Peyer's patch (tissue), 4 donors: ENCODE results near the gene PGD. TPM values are rescaled to one million over a fixed set of nuclear protein-coding genes. Genes with fewer than 3 reads are reported as not detected.

Source experiments
- DNase-seq, 3 donors: peaks; one replicate each; pipeline ENCODE4 v3.0.0-alpha.2; 2017 to 2019
- H3K27ac ChIP-seq, 4 donors: fragments of 200-600 bp; sonication (generic); one replicate each; pipeline ENCODE4 v1.5.1; 2016 to 2019
- H3K27me3 ChIP-seq, 2 donors: fragments of 200-600 bp; sonication (generic); one replicate each; pipeline ENCODE4 v1.5.1; 2019
- H3K36me3 ChIP-seq, 3 donors: fragments of 200-600 bp; sonication (generic); one replicate each; pipeline ENCODE4 v1.5.1; 2016 to 2019
- H3K4me1 ChIP-seq, 4 donors: fragments of 200-600 bp; sonication (generic); one replicate each; pipeline ENCODE4 v1.5.1; 2016 to 2019
- H3K4me3 ChIP-seq, 4 donors: fragments of 200-600 bp; sonication (generic); 1 replicate in 3 of 4; 2 replicates in 1 of 4; pipeline ENCODE4 v1.5.1; 2016 to 2019; ENCODE audit warnings: mild to moderate bottlenecking in 1 of 4
- H3K9me3 ChIP-seq, 4 donors: fragments of 200-600 bp; sonication (generic); one replicate each; pipeline ENCODE4 v1.5.1; 2016 to 2019; ENCODE audit warnings: mild to moderate bottlenecking in 1 of 4
- CTCF ChIP-seq, 6 experiments: fragments of 450-650 bp in 4 of 6; fragments of 200-600 bp in 2 of 6; sonication (generic) in 1 of 6; IDR thresholded peaks; one replicate each; pipeline ENCODE4 v1.5.1; 2017 to 2019; ENCODE audit warnings: antibody characterized with exemption in 6 of 6, mild to moderate bottlenecking in 3 of 6, moderate library complexity in 1 of 6
- POLR2A ChIP-seq, 2 donors: fragments of 450-650 bp; IDR thresholded peaks; one replicate each; pipeline ENCODE4 v1.5.1; 2017; ENCODE audit warnings: antibody characterized with exemption in 2 of 2, mild to moderate bottlenecking in 2 of 2, moderate library complexity in 2 of 2
- total RNA-seq, 4 donors: library from RNA; depleted of rRNA; stranded (reverse); fragments of >200 nt; gene quantifications; one replicate each; pipeline ENCODE4 v1.1.0, GENCODE V29; 2016

Gene PGD
- total RNA-seq, 4 donors from 2014 or later = 111 to 186 (median 127) TPM

GRCh38 chr1:10399444-10399941 is 629 bp downstream of the PGD start:
- H3K4me1 ChIP-seq = peaks cover 0 to 14% (median 4%) of the 10 kb centered on the region in 4 donors
- H3K27ac ChIP-seq = peak overlapping the region; percentile 91 to 98 (median 96)
- no peak for DNase-seq
- peaks cover 0 to 21% (median 0%) of the 10 kb centered on the region in 3 donors for H3K36me3 ChIP-seq
- H3K27me3 ChIP-seq = no peaks in the 10 kb centered on the region
- TF ChIP-seq CTCF (IDR thresholded peaks at IDR 0.05) = no peak
- no peak for TF ChIP-seq POLR2A (IDR thresholded peaks at IDR 0.05)
- H3K9me3 ChIP-seq = no peaks in the 10 kb centered on the region
- peak overlapping the region; percentile 87 to 100 (median 94) for H3K4me3 ChIP-seq

- Histone ChIP-seq H3K4me3 (peak overlapping the region; percentile 87 to 100 (median 94)), H3K27ac (peak overlapping the region in 2 of 4 donors; percentile 91 to 98), H3K9me3 (no peaks in the 10 kb centered on the region), H3K36me3 (peaks cover 0 to 27% (median 0%) of the 10 kb centered on the region in 3 donors), H3K4me1 (peaks cover 0 to 14% (median 4%) of the 10 kb centered on the region in 4 donors), H3K27me3 (no peaks in the 10 kb centered on the region)
- DNase-seq = no peak
- TF ChIP-seq POLR2A (IDR thresholded peaks at IDR 0.05) (no peak), CTCF (IDR thresholded peaks at IDR 0.05) (no peak)
These were observed 1.1 kb downstream of the PGD start for GRCh38 chr1:10400013-10400412.

- Histone ChIP-seq H3K4me3 (no peak overlapping the region), H3K4me1 (peaks cover 0 to 14% (median 4%) of the 10 kb centered on the region in 4 donors), H3K9me3 (no peaks in the 10 kb centered on the region), H3K36me3 (peaks cover 0 to 39% (median 0%) of the 10 kb centered on the region in 3 donors), H3K27me3 (no peaks in the 10 kb centered on the region), H3K27ac (no peak overlapping the region)
- TF ChIP-seq POLR2A (IDR thresholded peaks at IDR 0.05) (no peak), CTCF (IDR thresholded peaks at IDR 0.05) (no peak)
- DNase-seq = no peak
These were observed 2.4 kb downstream of the PGD start for GRCh38 chr1:10401281-10401680.

GRCh38 chr1:10402729-10403274 is 3.9 kb downstream of the PGD start:
- peaks cover 0 to 55% (median 0%) of the 10 kb centered on the region in 3 donors for H3K36me3 ChIP-seq

GRCh38 chr1:10407201-10407600 is 8.3 kb downstream of the PGD start:
- DNase-seq = no peak
- Histone ChIP-seq H3K4me1 (no peaks in the 10 kb centered on the region), H3K4me3 (no peak overlapping the region), H3K27me3 (no peaks in the 10 kb centered on the region), H3K9me3 (no peaks in the 10 kb centered on the region), H3K27ac (no peak overlapping the region), H3K36me3 (peaks cover 0 to 96% (median 0%) of the 10 kb centered on the region in 3 donors)
- no peak for TF ChIP-seq CTCF (IDR thresholded peaks at IDR 0.05)
- no peak for TF ChIP-seq POLR2A (IDR thresholded peaks at IDR 0.05)

More at GRCh38 chr1:10402729-10403274, 3.9 kb downstream of the PGD start:
- H3K27me3 ChIP-seq = no peaks in the 10 kb centered on the region
- no peak for TF ChIP-seq CTCF (IDR thresholded peaks at IDR 0.05)
- TF ChIP-seq POLR2A (IDR thresholded peaks at IDR 0.05) = no peak
- H3K4me1 ChIP-seq = peaks cover 0 to 12% (median 4%) of the 10 kb centered on the region in 4 donors
- no peaks in the 10 kb centered on the region for H3K9me3 ChIP-seq
- no peak overlapping the region for H3K27ac ChIP-seq
- DNase-seq = no peak
- no peak overlapping the region for H3K4me3 ChIP-seq
